Activated CD8-positive, alpha-beta memory T cell treated with anti-CD3 and anti-CD28 coated beads, Interleukin-2, amount 10 ng/mL, durations not matched to agents 7 days and 5 days (primary cell): Measurements from ENCODE around the gene RXFP4. TPM values are rescaled to one million over a fixed set of nuclear protein-coding genes. Genes with fewer than 3 reads are reported as not detected.
"Not testable (repeated sequence)": the region's sequence is repeated elsewhere in the genome, so short reads cannot be mapped to it uniquely, and the experiment has no call there.

Source experiments
- ATAC-seq: fragments of 150-1000 bp; cut with Tn5 transposase; one replicate; pipeline ENCODE4 v1.10.0; 2021; ENCODE audit warnings: moderate library complexity
- CTCF ChIA-PET: fragments of 350-600 bp; sonication (Branson Sonifier 250); formaldehyde crosslinking; loops from one replicate; lab custom pipeline; 2021; ENCODE audit warnings: antibody characterized with exemption; lab: Charles Lee
- DNase-seq: peaks from one replicate; pipeline ENCODE4 v3.0.0-alpha.2; 2020
- H3K27ac Mint-ChIP-seq: one replicate; pipeline ENCODE4 v1.8.0; 2021; ENCODE audit warnings: mild to moderate bottlenecking, mixed read lengths
- H3K27me3 Mint-ChIP-seq: one replicate; pipeline ENCODE4 v1.8.0; 2021; ENCODE audit warnings: mixed read lengths
- H3K36me3 Mint-ChIP-seq: one replicate; pipeline ENCODE4 v1.8.0; 2021; ENCODE audit warnings: mild to moderate bottlenecking, mixed read lengths
- H3K4me1 Mint-ChIP-seq: one replicate; pipeline ENCODE4 v1.8.0; 2021; ENCODE audit warnings: mixed read lengths
- H3K4me3 Mint-ChIP-seq: one replicate; pipeline ENCODE4 v1.8.0; 2021; ENCODE audit warnings: mild to moderate bottlenecking, moderate library complexity, mixed read lengths
- H3K9me3 Mint-ChIP-seq: one replicate; pipeline ENCODE4 v1.8.0; 2022; ENCODE audit warnings: low read depth, mixed read lengths
- total RNA-seq, 2 experiments: library from RNA; stranded (reverse); gene quantifications; one replicate each; pipeline ENCODE4 v1.2.3, GENCODE V29; 2021

Gene RXFP4
- total RNA-seq, result not detected

- no peaks in the 10 kb centered on the region for H3K9me3 Mint-ChIP-seq
- H3K27me3 Mint-ChIP-seq, result no peaks in the 10 kb centered on the region
- DNase-seq, result no peak
- H3K36me3 Mint-ChIP-seq, result peaks cover 3% of the 10 kb centered on the region
- CTCF ChIA-PET, result interaction anchor here (0.9 to 5.7 kb wide), 8 partner anchors 10 to 125 kb away, joined by 3 to 119 read pairs (median 6); partner anchors contain the start of gene ARHGEF2
- no peak within 1 kb of the TSS for H3K4me3 Mint-ChIP-seq
- peak; percentile 6 for ATAC-seq
- H3K27ac Mint-ChIP-seq, result peak within 1 kb of the TSS; percentile 81
- peaks cover 52% of the 10 kb centered on the region for H3K4me1 Mint-ChIP-seq
Measured at GRCh38 chr1:155940993-155941844, at the start of gene RXFP4. RXFP4 (plus strand) TSS chr1:155941638; CDS start chr1:155941710, 72 bp downstream.

GRCh38 chr1:155892796-155893195, 48.6 kb upstream of the RXFP4 start:
- ATAC-seq (no peak), DNase-seq (no peak)
- H3K36me3 Mint-ChIP-seq, result peaks cover 7% of the 10 kb centered on the region
- H3K4me3 Mint-ChIP-seq, result no peak overlapping the region
- peaks cover 17% of the 10 kb centered on the region for H3K4me1 Mint-ChIP-seq
- peak overlapping the region; percentile 44 for H3K27ac Mint-ChIP-seq
- CTCF ChIA-PET, result interaction anchor here (1.0 to 1.4 kb wide), 2 partner anchors 15 to 18 kb away, joined by 3 read pairs; no protein-coding TSS in a partner anchor
- no peaks in the 10 kb centered on the region for H3K9me3 Mint-ChIP-seq
- no peaks in the 10 kb centered on the region for H3K27me3 Mint-ChIP-seq

DNA sequence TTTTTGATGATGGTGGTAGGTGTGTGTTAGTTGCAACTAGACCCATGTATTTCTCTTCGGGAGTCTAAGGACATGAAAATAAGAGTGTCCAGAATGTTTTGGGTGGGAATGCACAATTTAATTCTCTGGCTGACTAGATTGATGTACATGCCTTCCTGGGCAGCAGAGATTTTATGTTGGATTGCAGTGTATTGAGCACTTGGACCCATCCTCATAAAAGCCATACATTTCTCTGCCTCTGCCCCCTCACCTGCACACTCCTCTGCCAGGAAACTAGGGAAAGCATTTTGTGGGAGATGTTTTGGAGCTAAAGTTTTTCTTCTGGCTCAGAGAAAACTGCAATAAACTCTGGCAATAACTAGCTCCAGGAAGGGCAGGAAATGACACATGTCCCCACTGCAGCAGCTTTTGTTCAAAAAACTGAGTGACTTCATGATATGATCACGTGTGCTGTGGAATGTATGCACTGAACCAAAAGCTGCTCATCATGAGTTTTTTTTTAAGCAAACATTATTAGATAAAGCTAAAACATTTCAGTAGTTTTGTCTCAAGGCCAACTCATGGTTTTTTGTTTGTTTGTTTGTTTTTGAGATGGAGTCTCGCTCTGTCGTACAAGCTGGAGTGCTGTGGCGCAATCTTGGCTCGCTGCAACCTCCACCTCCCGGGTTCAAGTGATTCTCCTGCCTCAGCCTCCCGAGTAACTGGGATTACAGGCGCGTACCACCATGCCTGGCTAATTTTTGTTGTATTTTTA, 47.9 kb upstream of the RXFP4 start:
- ATAC-seq (peak; percentile 90), DNase-seq (peak; percentile 58)
- peaks cover 17% of the 10 kb centered on the region for H3K4me1 Mint-ChIP-seq
- H3K4me3 Mint-ChIP-seq, result no peak overlapping the region
- peak overlapping the region; percentile 44 for H3K27ac Mint-ChIP-seq
- H3K36me3 Mint-ChIP-seq, result peaks cover 9% of the 10 kb centered on the region
- H3K27me3 Mint-ChIP-seq, result no peaks in the 10 kb centered on the region
- CTCF ChIA-PET, result interaction anchor here (0.6 to 1.4 kb wide), 4 partner anchors 16 to 1759 kb away, joined by 3 read pairs; partner anchors contain the start of gene SYT11
- H3K9me3 Mint-ChIP-seq, result no peaks in the 10 kb centered on the region

DNA sequence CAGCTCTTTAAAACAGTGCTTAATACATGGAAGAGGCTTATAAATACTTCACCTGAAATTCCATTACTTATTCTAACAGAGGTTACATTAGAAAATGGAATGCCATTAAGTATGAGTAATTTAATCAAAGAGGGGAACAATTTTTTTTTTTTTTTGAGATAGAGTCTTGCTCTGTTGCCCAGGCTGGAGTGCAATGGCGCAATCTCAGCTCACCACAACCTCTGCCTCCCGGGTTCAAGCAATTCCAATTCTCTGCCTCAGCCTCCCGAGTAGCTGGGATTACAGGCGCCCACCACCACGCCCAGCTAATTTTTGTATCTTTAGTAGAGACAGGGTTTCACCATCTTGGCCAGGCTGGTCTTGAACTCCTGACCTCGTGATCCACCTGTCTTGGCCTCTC, 45.8 kb upstream of the RXFP4 start:
- Mint-ChIP-seq H3K4me1 (peaks cover 17% of the 10 kb centered on the region), H3K36me3 (peaks cover 20% of the 10 kb centered on the region)
- CTCF ChIA-PET, result interaction anchor here (1.2 to 1.3 kb wide), 2 partner anchors 9 to 32 kb away, joined by 3 read pairs; no protein-coding TSS in a partner anchor
- ATAC-seq, H3K27me3 Mint-ChIP-seq, H3K27ac Mint-ChIP-seq, H3K9me3 Mint-ChIP-seq, DNase-seq, H3K4me3 Mint-ChIP-seq: not testable (repeated sequence)

DNA sequence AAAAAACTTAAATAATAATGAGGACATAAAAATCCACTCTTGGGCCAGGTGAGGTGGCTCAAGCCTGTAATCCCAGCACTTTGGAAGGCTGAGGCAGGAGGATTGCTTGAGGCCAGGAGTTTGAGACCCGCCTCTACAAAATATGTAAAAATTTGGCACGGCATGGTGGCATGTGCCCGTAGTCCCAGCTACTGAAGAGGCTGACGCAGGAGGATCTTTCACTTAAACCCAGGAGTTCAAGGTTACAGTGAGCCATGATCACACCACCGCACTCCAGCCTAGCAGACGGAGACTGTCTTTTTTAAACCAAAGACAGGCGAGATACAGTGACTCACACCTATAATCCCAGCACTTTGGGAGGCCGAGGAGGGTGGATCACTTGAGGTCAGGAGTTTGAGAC, 45.0 kb upstream of the RXFP4 start:
- DNase-seq, H3K27ac Mint-ChIP-seq, H3K4me3 Mint-ChIP-seq, ATAC-seq, H3K9me3 Mint-ChIP-seq, H3K27me3 Mint-ChIP-seq, CTCF ChIA-PET: not testable (repeated sequence)
- H3K4me1 Mint-ChIP-seq, result peaks cover 17% of the 10 kb centered on the region
- peaks cover 24% of the 10 kb centered on the region for H3K36me3 Mint-ChIP-seq

GRCh38 chr1:155897746-155898145, 43.7 kb upstream of the RXFP4 start:
- Mint-ChIP-seq H3K9me3 (no peaks in the 10 kb centered on the region), H3K36me3 (peaks cover 28% of the 10 kb centered on the region), H3K4me1 (peaks cover 16% of the 10 kb centered on the region), H3K4me3 (no peak overlapping the region), H3K27ac (no peak overlapping the region), H3K27me3 (no peaks in the 10 kb centered on the region)
- no peak for ATAC-seq
- CTCF ChIA-PET, result interaction anchor here (1.7 kb wide), 1 partner anchor 8 kb away, joined by 4 read pairs; no protein-coding TSS in a partner anchor
- DNase-seq, result no peak

DNA sequence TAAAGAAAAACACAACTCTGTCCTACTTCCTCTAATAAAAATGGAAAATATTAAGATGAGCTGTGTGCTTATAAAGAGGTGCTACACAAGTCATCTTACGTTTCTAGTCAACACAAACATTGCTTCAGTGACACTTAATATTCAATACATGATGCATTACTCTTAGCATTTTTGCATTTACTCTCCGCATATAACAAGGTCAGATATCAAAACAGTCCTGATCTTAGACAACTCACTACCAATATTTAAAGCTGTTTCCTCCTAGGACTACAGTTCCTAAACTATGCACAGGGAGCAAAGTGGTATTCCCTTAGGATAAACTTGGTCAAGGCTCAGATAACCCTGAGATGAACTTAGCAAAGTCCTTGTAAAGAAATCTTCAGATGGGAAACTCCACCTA, 42.5 kb upstream of the RXFP4 start:
- no peaks in the 10 kb centered on the region for H3K27me3 Mint-ChIP-seq
- no peak for DNase-seq
- H3K27ac Mint-ChIP-seq, result no peak overlapping the region
- no peaks in the 10 kb centered on the region for H3K9me3 Mint-ChIP-seq
- H3K4me3 Mint-ChIP-seq, result no peak overlapping the region
- no peak for ATAC-seq
- H3K4me1 Mint-ChIP-seq, result peaks cover 5% of the 10 kb centered on the region
- CTCF ChIA-PET, result interaction anchor here (0.6 to 1.7 kb wide), 3 partner anchors 9 to 167 kb away, joined by 3 to 4 read pairs (median 3); no protein-coding TSS in a partner anchor
- peaks cover 28% of the 10 kb centered on the region for H3K36me3 Mint-ChIP-seq

DNA sequence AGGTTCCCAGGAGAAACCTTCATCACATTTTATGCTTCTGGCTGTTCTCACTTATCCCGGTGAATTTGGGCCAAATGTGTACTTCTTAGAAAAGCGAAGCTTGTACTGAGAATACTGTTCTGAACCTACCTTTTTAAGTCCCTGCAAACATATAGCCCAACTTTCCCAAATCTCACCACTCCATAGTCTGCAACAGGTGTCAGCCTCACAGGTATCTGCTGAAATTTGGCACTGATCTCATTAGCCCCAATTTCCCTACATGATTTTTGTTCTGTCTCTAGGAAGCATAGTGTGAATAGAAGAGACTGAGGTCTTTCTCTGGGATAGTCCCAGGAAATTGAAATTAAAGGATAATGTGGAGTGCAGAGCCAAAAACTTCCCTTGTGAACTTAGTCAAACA, 41.8 kb upstream of the RXFP4 start:
- no peak overlapping the region for H3K27ac Mint-ChIP-seq
- DNase-seq (no peak), ATAC-seq (no peak)
- no peaks in the 10 kb centered on the region for H3K27me3 Mint-ChIP-seq
- no peaks in the 10 kb centered on the region for H3K9me3 Mint-ChIP-seq
- H3K4me3 Mint-ChIP-seq, result no peak overlapping the region
- peaks cover 36% of the 10 kb centered on the region for H3K36me3 Mint-ChIP-seq
- CTCF ChIA-PET, result no interaction called here
- peaks cover 2% of the 10 kb centered on the region for H3K4me1 Mint-ChIP-seq

- no peaks in the 10 kb centered on the region for H3K9me3 Mint-ChIP-seq
- no peaks in the 10 kb centered on the region for H3K27me3 Mint-ChIP-seq
- peaks cover 2% of the 10 kb centered on the region for H3K4me1 Mint-ChIP-seq
- CTCF ChIA-PET, result no interaction called here
- peaks cover 38% of the 10 kb centered on the region for H3K36me3 Mint-ChIP-seq
- no peak overlapping the region for H3K27ac Mint-ChIP-seq
- no peak overlapping the region for H3K4me3 Mint-ChIP-seq
- DNase-seq (no peak), ATAC-seq (no peak)
Measured at GRCh38 chr1:155900161-155900560, 41.3 kb upstream of the RXFP4 start.

- Mint-ChIP-seq H3K4me1 (peaks cover 4% of the 10 kb centered on the region), H3K36me3 (peaks cover 36% of the 10 kb centered on the region)
Measured at GRCh38 chr1:155904261-155904660, 37.2 kb upstream of the RXFP4 start.

GRCh38 chr1:155909894-155910293, 31.5 kb upstream of the RXFP4 start:
- ATAC-seq, result no peak
- H3K27ac Mint-ChIP-seq, result peak overlapping the region; percentile 95
- peaks cover 26% of the 10 kb centered on the region for H3K4me1 Mint-ChIP-seq
- CTCF ChIA-PET, result interaction anchor here (0.7 to 0.8 kb wide), 3 partner anchors 52 to 116 kb away, joined by 3 read pairs; no protein-coding TSS in a partner anchor
- peak overlapping the region; percentile 90 for H3K4me3 Mint-ChIP-seq
- H3K27me3 Mint-ChIP-seq, result no peaks in the 10 kb centered on the region
- no peak for DNase-seq
- H3K9me3 Mint-ChIP-seq, result no peaks in the 10 kb centered on the region
- peaks cover 41% of the 10 kb centered on the region for H3K36me3 Mint-ChIP-seq

More at GRCh38 chr1:155904261-155904660, 37.2 kb upstream of the RXFP4 start:
- Mint-ChIP-seq H3K27ac (no peak overlapping the region), H3K4me3 (no peak overlapping the region), H3K27me3 (no peaks in the 10 kb centered on the region), H3K9me3 (no peaks in the 10 kb centered on the region)
- no peak for DNase-seq
- ATAC-seq, result no peak
- CTCF ChIA-PET, result interaction anchor here (0.7 to 1.6 kb wide), 4 partner anchors 9 to 79 kb away, joined by 3 read pairs; no protein-coding TSS in a partner anchor

GRCh38 chr1:155910621-155911121, 30.8 kb upstream of the RXFP4 start:
- Mint-ChIP-seq H3K27me3 (no peaks in the 10 kb centered on the region), H3K4me3 (peak overlapping the region; percentile 90), H3K9me3 (no peaks in the 10 kb centered on the region), H3K36me3 (peaks cover 43% of the 10 kb centered on the region), H3K4me1 (peaks cover 26% of the 10 kb centered on the region), H3K27ac (peak overlapping the region; percentile 95)
- ATAC-seq, result peak; percentile 28
- CTCF ChIA-PET, result interaction anchor here (0.8 kb wide), 1 partner anchor 52 kb away, joined by 3 read pairs; no protein-coding TSS in a partner anchor
- peak; percentile 46 for DNase-seq
